CD4-positive, alpha-beta memory T cell (primary cell): ENCODE results near the gene KCNN3. TPM values are rescaled to one million over a fixed set of nuclear protein-coding genes. Genes with fewer than 3 reads are reported as not detected.

Experiments
- CTCF ChIA-PET: fragments of 350-600 bp; sonication (Branson Sonifier 250); formaldehyde crosslinking; loops from one replicate; lab custom pipeline; 2021; ENCODE audit warnings: inconsistent platforms; ENCODE audit not compliant: partially characterized antibody; lab: Charles Lee
- POLR2A ChIA-PET: fragments of 350-600 bp; sonication (Branson Sonifier 250); formaldehyde crosslinking; loops from one replicate; lab custom pipeline; 2021; ENCODE audit not compliant: partially characterized antibody; lab: Charles Lee
- DNase-seq, 5 donors: peaks; one replicate each; pipeline versions ENCODE4 v3.0.0 to v3.0.0-alpha.2; 2020 to 2022; ENCODE audit warnings: mixed read lengths in 1 of 5
- H3K27ac ChIP-seq: one replicate; pipeline ENCODE4 v1.7.0; 2013; ENCODE audit warnings: low read depth, low read length
- H3K27me3 ChIP-seq: 2 replicates; pipeline ENCODE4 v1.7.0; 2013; ENCODE audit warnings: mild to moderate bottlenecking, low read length, moderate library complexity; ENCODE audit not compliant: insufficient read depth
- H3K36me3 ChIP-seq: 2 replicates; pipeline ENCODE4 v1.7.0; 2013; ENCODE audit warnings: mild to moderate bottlenecking, low read length, moderate library complexity; ENCODE audit not compliant: insufficient read depth
- H3K4me1 ChIP-seq: 2 replicates; pipeline ENCODE4 v1.7.0; 2013; ENCODE audit warnings: mild to moderate bottlenecking, low read length, moderate library complexity; ENCODE audit not compliant: insufficient read depth
- H3K4me3 ChIP-seq, 2 donors: one replicate each; pipeline ENCODE4 v1.7.0; 2013; ENCODE audit warnings: low read length in 2 of 2, mild to moderate bottlenecking in 1 of 2
- H3K9me3 ChIP-seq, 2 donors: one replicate each; pipeline ENCODE4 v1.7.0; 2013; ENCODE audit warnings: low read length in 2 of 2, control low read depth in 1 of 2; ENCODE audit not compliant: control insufficient read depth in 1 of 2
- H3K27ac Mint-ChIP-seq, 7 donors: one replicate each; pipeline ENCODE4 v1.8.0; 2020 to 2021; ENCODE audit warnings: mixed read lengths in 7 of 7, mild to moderate bottlenecking in 6 of 7, inconsistent platforms in 3 of 7, moderate library complexity in 3 of 7
- H3K27me3 Mint-ChIP-seq, 2 donors: one replicate each; pipeline ENCODE4 v1.8.0; 2020 to 2021; ENCODE audit warnings: mixed read lengths in 2 of 2
- H3K36me3 Mint-ChIP-seq, 2 donors: one replicate each; pipeline ENCODE4 v1.8.0; 2020 to 2021; ENCODE audit warnings: mixed read lengths in 2 of 2, inconsistent platforms in 1 of 2, mild to moderate bottlenecking in 1 of 2
- H3K4me1 Mint-ChIP-seq, 4 donors: one replicate each; pipeline ENCODE4 v1.8.0; 2020 to 2021; ENCODE audit warnings: mixed read lengths in 4 of 4, mild to moderate bottlenecking in 1 of 4
- H3K4me3 Mint-ChIP-seq, 8 donors: one replicate each; pipeline ENCODE4 v1.8.0; 2020 to 2021; ENCODE audit warnings: mixed read lengths in 8 of 8, mild to moderate bottlenecking in 7 of 8, moderate library complexity in 6 of 8, inconsistent platforms in 3 of 8
- H3K9me3 Mint-ChIP-seq, 8 donors: one replicate each; pipeline ENCODE4 v1.8.0; 2020 to 2021; ENCODE audit warnings: mixed read lengths in 8 of 8, mild to moderate bottlenecking in 5 of 8, inconsistent platforms in 3 of 8, moderate library complexity in 1 of 8
- intact Hi-C: fragments of 100-400 bp; cut with micrococcal nuclease; formaldehyde crosslinking; loops from one replicate; pipeline ENCODE4 v1.15.1; 2023
- polyA plus RNA-seq, 2 donors: library from polyadenylated mRNA; unstranded; fragments of 300-500 nt; fragmentation: Illumina TruSeq; gene quantifications; one replicate each; pipeline ENCODE4 v1.2.3, GENCODE V29; 2021
- total RNA-seq, 2 experiments: library from RNA; stranded (reverse); gene quantifications; one replicate each; pipeline ENCODE4 v1.2.3, GENCODE V29; 2021

The KCNN3 gene
- total and polyA plus RNA-seq, 4 experiments from 2014 or later = 0.06 TPM; not detected in 3

GRCh38 chr1:154845174-154845573 lies 24.9 kb downstream of the KCNN3 start:
- Histone ChIP-seq H3K36me3 (no peaks in the 10 kb centered on the region), H3K9me3 (no peaks in the 10 kb centered on the region), H3K4me1 (no peaks in the 10 kb centered on the region), H3K27me3 (no peaks in the 10 kb centered on the region), H3K4me3 (no peak overlapping the region), H3K27ac (no peak overlapping the region)
- Mint-ChIP-seq H3K27me3 (peaks cover 0 to 4% of the 10 kb centered on the region in 2 donors), H3K9me3 (no peaks in the 10 kb centered on the region), H3K4me1 (no peaks in the 10 kb centered on the region), H3K36me3 (no peaks in the 10 kb centered on the region), H3K27ac (no peak overlapping the region), H3K4me3 (no peak overlapping the region)
- CTCF ChIA-PET = no interaction called here
- intact Hi-C loops = no loop called here
- no peak for DNase-seq
- POLR2A ChIA-PET = no interaction called here

- no peak overlapping the region for H3K4me3 ChIP-seq
- Mint-ChIP-seq H3K27me3 (peaks cover 0 to 4% of the 10 kb centered on the region in 2 donors), H3K4me3 (no peak overlapping the region), H3K36me3 (no peaks in the 10 kb centered on the region), H3K4me1 (no peaks in the 10 kb centered on the region), H3K9me3 (no peaks in the 10 kb centered on the region), H3K27ac (no peak overlapping the region)
- ChIA-PET CTCF (no interaction called here), POLR2A (no interaction called here)
- no peak overlapping the region for H3K27ac ChIP-seq
- intact Hi-C loops = no loop called here
- H3K36me3 ChIP-seq = no peaks in the 10 kb centered on the region
- no peaks in the 10 kb centered on the region for H3K27me3 ChIP-seq
- DNase-seq = no peak
- H3K9me3 ChIP-seq = no peaks in the 10 kb centered on the region
- H3K4me1 ChIP-seq = no peaks in the 10 kb centered on the region
Measured at GRCh38 chr1:154844297-154844681, 25.8 kb downstream of the KCNN3 start.

GRCh38 chr1:154843636-154844296 lies 26.3 kb downstream of the KCNN3 start:
- ChIA-PET POLR2A (interaction anchor here (0.6 kb wide), 1 partner anchor 127 kb away, joined by 3 read pairs; no protein-coding TSS in a partner anchor), CTCF (no interaction called here)
- Mint-ChIP-seq H3K4me3 (no peak overlapping the region), H3K27me3 (peaks cover 0 to 3% of the 10 kb centered on the region in 2 donors), H3K36me3 (no peaks in the 10 kb centered on the region), H3K9me3 (no peaks in the 10 kb centered on the region), H3K27ac (no peak overlapping the region), H3K4me1 (no peaks in the 10 kb centered on the region)
- Histone ChIP-seq H3K27me3 (no peaks in the 10 kb centered on the region), H3K36me3 (no peaks in the 10 kb centered on the region), H3K4me1 (no peaks in the 10 kb centered on the region), H3K9me3 (no peaks in the 10 kb centered on the region), H3K27ac (no peak overlapping the region), H3K4me3 (no peak overlapping the region)
- no peak for DNase-seq
- intact Hi-C loops = no loop called here

GRCh38 chr1:154842635-154843034 lies 27.4 kb downstream of the KCNN3 start:
- intact Hi-C loops = no loop called here
- CTCF ChIA-PET = no interaction called here
- DNase-seq = no peak
- no peak overlapping the region for H3K4me3 ChIP-seq
- Mint-ChIP-seq H3K27ac (no peak overlapping the region), H3K36me3 (no peaks in the 10 kb centered on the region), H3K27me3 (peaks cover 4 to 5% of the 10 kb centered on the region in 2 donors), H3K9me3 (no peaks in the 10 kb centered on the region), H3K4me3 (no peak overlapping the region), H3K4me1 (no peaks in the 10 kb centered on the region)
- POLR2A ChIA-PET = no interaction called here
- no peaks in the 10 kb centered on the region for H3K9me3 ChIP-seq
- H3K4me1 ChIP-seq = no peaks in the 10 kb centered on the region
- no peaks in the 10 kb centered on the region for H3K36me3 ChIP-seq
- H3K27me3 ChIP-seq = no peaks in the 10 kb centered on the region
- no peak overlapping the region for H3K27ac ChIP-seq

- H3K27me3 Mint-ChIP-seq = peaks cover 4 to 5% of the 10 kb centered on the region in 2 donors
- H3K27me3 ChIP-seq = no peaks in the 10 kb centered on the region
- H3K9me3 Mint-ChIP-seq = no peaks in the 10 kb centered on the region
- no peaks in the 10 kb centered on the region for H3K4me1 ChIP-seq
- H3K9me3 ChIP-seq = no peaks in the 10 kb centered on the region
- CTCF ChIA-PET = interaction anchor here (1.2 kb wide), 1 partner anchor 40 kb away, joined by 3 read pairs; no protein-coding TSS in a partner anchor
- no peaks in the 10 kb centered on the region for H3K36me3 ChIP-seq
- no peak overlapping the region for H3K4me3 Mint-ChIP-seq
- H3K27ac Mint-ChIP-seq = peak overlapping the region in 1 of 7 donors; percentile 78
- no peak overlapping the region for H3K27ac ChIP-seq
- no peak overlapping the region for H3K4me3 ChIP-seq
- POLR2A ChIA-PET = no interaction called here
- DNase-seq = no peak
- H3K4me1 Mint-ChIP-seq = no peaks in the 10 kb centered on the region
- intact Hi-C loops = no loop called here
- no peaks in the 10 kb centered on the region for H3K36me3 Mint-ChIP-seq
Measured at GRCh38 chr1:154841384-154841783, 28.7 kb downstream of the KCNN3 start.

GRCh38 chr1:154840269-154841176 lies 29.6 kb downstream of the KCNN3 start:
- ChIA-PET CTCF (interaction anchor here (1.2 kb wide), 1 partner anchor 41 kb away, joined by 3 read pairs; no protein-coding TSS in a partner anchor), POLR2A (no interaction called here)
- Mint-ChIP-seq H3K27ac (no peak overlapping the region), H3K9me3 (no peaks in the 10 kb centered on the region), H3K4me3 (no peak overlapping the region), H3K4me1 (no peaks in the 10 kb centered on the region), H3K27me3 (peaks cover 4 to 5% of the 10 kb centered on the region in 2 donors), H3K36me3 (no peaks in the 10 kb centered on the region)
- no peaks in the 10 kb centered on the region for H3K4me1 ChIP-seq
- H3K27me3 ChIP-seq = no peaks in the 10 kb centered on the region
- no peak overlapping the region for H3K27ac ChIP-seq
- no peaks in the 10 kb centered on the region for H3K9me3 ChIP-seq
- H3K4me3 ChIP-seq = no peak overlapping the region
- no peaks in the 10 kb centered on the region for H3K36me3 ChIP-seq
- intact Hi-C loops = no loop called here
- DNase-seq = no peak

GRCh38 chr1:154839691-154840090 lies 30.4 kb downstream of the KCNN3 start:
- CTCF ChIA-PET = no interaction called here
- Mint-ChIP-seq H3K27ac (no peak overlapping the region), H3K9me3 (no peaks in the 10 kb centered on the region), H3K27me3 (peaks cover 4 to 5% of the 10 kb centered on the region in 2 donors), H3K36me3 (no peaks in the 10 kb centered on the region), H3K4me1 (no peaks in the 10 kb centered on the region), H3K4me3 (no peak overlapping the region)
- Histone ChIP-seq H3K36me3 (no peaks in the 10 kb centered on the region), H3K4me3 (no peak overlapping the region), H3K4me1 (no peaks in the 10 kb centered on the region), H3K27me3 (no peaks in the 10 kb centered on the region), H3K9me3 (no peaks in the 10 kb centered on the region), H3K27ac (no peak overlapping the region)
- no peak for DNase-seq
- POLR2A ChIA-PET = no interaction called here
- intact Hi-C loops = no loop called here
